Gastroesophageal sphincter (tissue), 4 donors: ENCODE results near the gene FOCAD. TPM values are rescaled to one million over a fixed set of nuclear protein-coding genes. Genes with fewer than 3 reads are reported as not detected.

Experiments
- ATAC-seq: fragments of 150-250 bp; one replicate; pipeline ENCODE4 v1.9.1; 2016; ENCODE audit warnings: mild to moderate bottlenecking, moderate library complexity
- H3K27ac ChIP-seq, 4 donors: fragments of 200-600 bp; sonication (generic) in 3 of 4; 1 replicate in 3 of 4; 2 replicates in 1 of 4; pipeline ENCODE4 v1.5.1; 2016 to 2019
- H3K27me3 ChIP-seq: fragments of 200-600 bp; sonication (generic); one replicate; pipeline ENCODE4 v1.5.1; 2019
- H3K36me3 ChIP-seq, 2 donors: fragments of 200-600 bp; sonication (generic); one replicate each; pipeline ENCODE4 v1.5.1; 2019; ENCODE audit warnings: control low read depth in 1 of 2
- H3K4me1 ChIP-seq, 3 donors: fragments of 200-600 bp; sonication (generic); 1 replicate in 2 of 3; 2 replicates in 1 of 3; pipeline ENCODE4 v1.5.1; 2016 to 2019; ENCODE audit warnings: control low read depth in 2 of 3
- H3K4me3 ChIP-seq, 2 donors: fragments of 200-600 bp; sonication (generic); one replicate each; pipeline ENCODE4 v1.5.1; 2019; ENCODE audit warnings: mild to moderate bottlenecking in 1 of 2, moderate library complexity in 1 of 2
- H3K9me3 ChIP-seq, 3 donors: fragments of 200-600 bp; sonication (generic); one replicate each; pipeline ENCODE4 v1.5.1; 2017 to 2019; ENCODE audit warnings: control low read depth in 2 of 3
- CTCF ChIP-seq, 4 experiments: fragments of 200-600 bp in 2 of 4; fragments of 450-650 bp in 2 of 4; sonication (generic) in 1 of 4; IDR thresholded peaks; one replicate each; pipeline ENCODE4 v1.5.1; 2017 to 2019; ENCODE audit warnings: antibody characterized with exemption in 4 of 4, mild to moderate bottlenecking in 2 of 4, moderate library complexity in 2 of 4
- EP300 ChIP-seq: sonication (generic); formaldehyde crosslinking; IDR thresholded peaks from one replicate; pipeline ENCODE4 v1.6.1; 2017; ENCODE audit warnings: antibody characterized with exemption, mild to moderate bottlenecking
- POLR2A ChIP-seq, 2 donors: fragments of 450-650 bp; IDR thresholded peaks; one replicate each; pipeline ENCODE4 v1.6.1; 2017; ENCODE audit warnings: antibody characterized with exemption in 2 of 2, mild to moderate bottlenecking in 2 of 2, moderate library complexity in 1 of 2
- POLR2AphosphoS5 ChIP-seq: sonication (generic); formaldehyde crosslinking; IDR thresholded peaks from one replicate; pipeline ENCODE4 v1.6.1; 2017; ENCODE audit warnings: antibody characterized with exemption
- WGBS, 2 donors: methylation state at CpG; one replicate each; pipeline ENCODE4 v1.1.5; 2018; ENCODE audit warnings: low coverage in 1 of 2; 5-methylcytosine and 5-hydroxymethylcytosine counted together
- total RNA-seq, 4 donors: library from RNA; depleted of rRNA; stranded (reverse); fragments of >200 nt; gene quantifications; one replicate each; pipeline ENCODE4 v1.1.0, GENCODE V29; 2016

FOCAD gene
- total RNA-seq, 4 donors from 2014 or later: 23.0 to 35.9 (median 30.4) TPM

DNA sequence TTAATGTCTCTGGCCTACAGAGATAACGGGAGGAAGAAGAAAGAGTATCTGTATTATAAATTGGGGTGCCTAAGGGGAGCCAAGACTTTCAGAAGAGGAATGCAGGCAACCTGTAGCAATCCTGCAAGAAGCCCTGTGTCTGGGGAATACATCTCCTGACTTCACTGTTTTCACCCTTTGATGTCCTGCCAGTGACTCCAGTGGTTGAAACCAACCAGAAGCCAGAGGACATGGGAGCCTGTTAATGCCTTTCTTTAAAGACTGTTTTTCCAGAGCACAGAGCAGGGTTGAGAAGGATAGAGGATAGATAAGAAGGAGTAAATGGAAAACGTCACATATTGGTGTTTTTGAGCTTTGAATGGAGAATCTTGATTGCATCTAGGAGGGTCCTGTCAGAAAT is 196.2 kb downstream of the FOCAD start:
- WGBS, 2 donors: 83 to 86% methylated on average over 1 to 2 of the region's 2 CpGs
- TF ChIP-seq POLR2AphosphoS5: no peak
- H3K27ac ChIP-seq: no peak overlapping the region
- no peak overlapping the region for H3K4me3 ChIP-seq
- ATAC-seq: no peak
- H3K4me1 ChIP-seq: no peaks in the 10 kb centered on the region
- no peaks in the 10 kb centered on the region for H3K27me3 ChIP-seq
- no peaks in the 10 kb centered on the region for H3K9me3 ChIP-seq
- H3K36me3 ChIP-seq: peaks cover 0 to 20% of the 10 kb centered on the region in 2 donors

DNA sequence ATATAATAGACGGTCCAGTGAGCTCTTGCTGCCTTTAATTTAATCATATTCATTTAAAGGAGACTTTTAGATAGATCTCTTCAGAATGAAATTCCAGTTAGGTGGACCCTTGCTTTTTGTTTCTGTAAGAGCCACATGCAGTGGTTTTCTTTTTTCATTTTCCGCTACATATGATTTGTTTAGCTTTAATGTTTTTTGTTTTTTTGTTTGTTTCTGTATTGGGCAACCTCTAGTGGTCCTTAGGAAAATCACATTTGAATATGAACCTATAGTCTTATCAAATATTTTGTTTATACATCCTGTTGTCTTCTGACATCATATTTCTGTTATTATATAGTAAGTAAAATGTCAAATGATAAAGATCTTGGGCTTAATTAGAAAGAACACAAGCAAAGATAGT is 196.6 kb downstream of the FOCAD start:
- Histone ChIP-seq H3K9me3 (no peaks in the 10 kb centered on the region), H3K27me3 (no peaks in the 10 kb centered on the region), H3K36me3 (peaks cover 0 to 19% of the 10 kb centered on the region in 2 donors), H3K4me1 (no peaks in the 10 kb centered on the region), H3K27ac (no peak overlapping the region), H3K4me3 (no peak overlapping the region)
- ATAC-seq: no peak
- WGBS, 2 donors: 88 to 89% methylated on average over 2 of the region's 2 CpGs
- TF ChIP-seq POLR2A (IDR thresholded peaks at IDR 0.05) (no peak), CTCF (IDR thresholded peaks at IDR 0.05) (no peak), EP300 (no peak), POLR2AphosphoS5 (no peak)

GRCh38 chr9:20884985-20885593 is 201.0 kb downstream of the FOCAD start:
- H3K27me3 ChIP-seq: no peaks in the 10 kb centered on the region
- H3K9me3 ChIP-seq: no peaks in the 10 kb centered on the region
- H3K36me3 ChIP-seq: peaks cover 0 to 19% of the 10 kb centered on the region in 2 donors
- ATAC-seq: no peak
- no peak overlapping the region for H3K4me3 ChIP-seq
- TF ChIP-seq EP300 (no peak), POLR2AphosphoS5 (no peak), CTCF (IDR thresholded peaks at IDR 0.05) (peak; percentile 64 to 74 (median 68))
- H3K4me1 ChIP-seq: no peaks in the 10 kb centered on the region
- no peak overlapping the region for H3K27ac ChIP-seq
- WGBS, 2 donors: 40 to 66% methylated on average over 3 to 5 of the region's 5 CpGs

GRCh38 chr9:20898885-20899554 is 215.0 kb downstream of the FOCAD start:
- no peaks in the 10 kb centered on the region for H3K9me3 ChIP-seq
- H3K4me3 ChIP-seq: no peak overlapping the region
- ATAC-seq: no peak
- H3K27ac ChIP-seq: no peak overlapping the region
- no peak for TF ChIP-seq POLR2A (IDR thresholded peaks at IDR 0.05)
- H3K27me3 ChIP-seq: no peaks in the 10 kb centered on the region
- no peaks in the 10 kb centered on the region for H3K4me1 ChIP-seq
- peaks cover 0 to 4% of the 10 kb centered on the region in 2 donors for H3K36me3 ChIP-seq

GRCh38 chr9:20903212-20903611 is 219.2 kb downstream of the FOCAD start:
- no peak for TF ChIP-seq CTCF (IDR thresholded peaks at IDR 0.05)
- no peak for TF ChIP-seq POLR2AphosphoS5
- TF ChIP-seq POLR2A (IDR thresholded peaks at IDR 0.05): no peak
- no peak for TF ChIP-seq EP300
- WGBS, 2 donors: 93 to 94% methylated on average over 2 to 5 of the region's 5 CpGs
- no peak overlapping the region for H3K4me3 ChIP-seq

GRCh38 chr9:20904995-20905394 is 220.9 kb downstream of the FOCAD start:
- Histone ChIP-seq H3K4me1 (no peaks in the 10 kb centered on the region), H3K27ac (no peak overlapping the region), H3K4me3 (no peak overlapping the region), H3K36me3 (peaks cover 0 to 4% of the 10 kb centered on the region in 2 donors), H3K27me3 (no peaks in the 10 kb centered on the region), H3K9me3 (no peaks in the 10 kb centered on the region)
- no peak for TF ChIP-seq CTCF (IDR thresholded peaks at IDR 0.05)
- no peak for TF ChIP-seq EP300
- TF ChIP-seq POLR2A (IDR thresholded peaks at IDR 0.05): no peak
- no peak for TF ChIP-seq POLR2AphosphoS5
- ATAC-seq: no peak
- WGBS, 2 donors: 67% methylated on average over 1 of the region's 1 CpG; no CpG with 5 or more reads in 1 of the 2 donors

More at GRCh38 chr9:20903212-20903611, 219.2 kb downstream of the FOCAD start:
- Histone ChIP-seq H3K4me1 (no peaks in the 10 kb centered on the region), H3K9me3 (no peaks in the 10 kb centered on the region), H3K27me3 (no peaks in the 10 kb centered on the region), H3K27ac (no peak overlapping the region), H3K36me3 (peaks cover 0 to 4% of the 10 kb centered on the region in 2 donors)
- ATAC-seq: no peak
